ENCODE results near the gene ALOX15B.
"Not testable (repeated sequence)": the region's sequence is repeated elsewhere in the genome, so short reads cannot be mapped to it uniquely, and the experiment has no call there.

ALOX15B gene

DNA sequence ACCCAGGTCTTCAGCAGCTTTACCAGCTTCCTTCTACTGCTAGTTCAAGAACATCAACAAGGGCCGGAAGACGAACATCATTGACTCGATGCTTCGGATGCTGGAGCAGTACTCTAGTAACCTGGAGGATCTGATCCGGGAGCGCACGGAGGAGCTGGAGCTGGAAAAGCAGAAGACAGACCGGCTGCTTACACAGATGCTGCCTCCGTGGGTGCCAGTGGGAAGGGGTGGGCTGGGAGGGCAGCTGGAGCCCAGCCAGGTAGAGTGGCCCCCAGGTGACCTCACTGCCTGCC is 24.4 kb upstream of the ALOX15B start:
- DNase-seq, result no peak

DNA sequence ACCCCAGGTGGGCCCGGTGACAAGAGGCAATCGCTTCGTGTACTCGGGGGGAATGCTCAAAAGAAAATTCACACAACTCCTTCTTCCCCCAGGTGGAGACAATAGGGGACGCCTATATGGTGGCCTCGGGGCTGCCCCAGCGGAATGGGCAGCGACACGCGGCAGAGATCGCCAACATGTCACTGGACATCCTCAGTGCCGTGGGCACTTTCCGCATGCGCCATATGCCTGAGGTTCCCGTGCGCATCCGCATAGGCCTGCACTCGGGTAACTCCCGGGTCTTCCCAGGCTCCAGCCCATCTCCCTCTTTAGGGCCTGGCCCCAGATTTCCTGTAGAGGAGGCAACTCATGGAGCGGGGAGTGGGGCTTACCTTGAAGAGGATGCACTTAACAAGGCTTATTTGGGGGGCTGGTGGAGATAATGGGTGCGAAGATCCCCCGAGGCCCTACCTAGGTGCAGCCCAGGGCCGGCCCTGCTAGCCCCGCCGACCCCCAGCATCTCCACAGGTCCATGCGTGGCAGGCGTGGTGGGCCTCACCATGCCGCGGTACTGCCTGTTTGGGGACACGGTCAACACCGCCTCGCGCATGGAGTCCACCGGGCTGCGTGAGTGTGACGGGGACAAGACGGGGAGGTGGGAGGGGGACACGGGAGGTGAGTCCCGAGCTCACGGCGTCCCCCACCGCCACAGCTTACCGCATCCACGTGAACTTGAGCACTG is 23.5 kb upstream of the ALOX15B start:
- no peak for DNase-seq

DNA sequence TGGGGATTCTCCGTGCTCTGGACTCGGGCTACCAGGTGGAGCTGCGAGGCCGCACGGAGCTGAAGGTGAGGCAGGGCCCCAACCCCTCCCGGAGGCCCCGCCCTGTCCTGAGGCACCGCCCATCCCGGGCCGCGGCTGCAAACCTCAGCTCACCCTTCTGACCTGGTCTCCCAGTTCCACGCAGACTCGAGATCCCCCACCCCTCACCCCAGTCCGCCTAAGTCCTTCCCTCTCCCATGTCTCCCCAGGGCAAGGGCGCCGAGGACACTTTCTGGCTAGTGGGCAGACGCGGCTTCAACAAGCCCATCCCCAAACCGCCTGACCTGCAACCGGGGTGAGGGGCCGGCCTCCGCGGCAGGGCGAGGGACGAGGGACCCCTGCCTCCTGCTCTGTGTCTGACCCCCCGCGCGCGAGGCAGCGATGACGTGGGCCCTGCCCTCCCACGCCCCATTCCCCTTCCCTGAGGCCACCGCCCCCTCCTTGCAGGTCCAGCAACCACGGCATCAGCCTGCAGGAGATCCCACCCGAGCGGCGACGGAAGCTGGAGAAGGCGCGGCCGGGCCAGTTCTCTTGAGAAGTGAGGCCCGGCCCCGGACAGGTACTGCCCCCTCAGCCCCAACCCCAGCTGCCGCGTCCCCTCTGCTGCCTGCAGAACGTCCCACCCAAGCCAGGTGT is 22.8 kb upstream of the ALOX15B start:
- DNase-seq, result no peak

DNA sequence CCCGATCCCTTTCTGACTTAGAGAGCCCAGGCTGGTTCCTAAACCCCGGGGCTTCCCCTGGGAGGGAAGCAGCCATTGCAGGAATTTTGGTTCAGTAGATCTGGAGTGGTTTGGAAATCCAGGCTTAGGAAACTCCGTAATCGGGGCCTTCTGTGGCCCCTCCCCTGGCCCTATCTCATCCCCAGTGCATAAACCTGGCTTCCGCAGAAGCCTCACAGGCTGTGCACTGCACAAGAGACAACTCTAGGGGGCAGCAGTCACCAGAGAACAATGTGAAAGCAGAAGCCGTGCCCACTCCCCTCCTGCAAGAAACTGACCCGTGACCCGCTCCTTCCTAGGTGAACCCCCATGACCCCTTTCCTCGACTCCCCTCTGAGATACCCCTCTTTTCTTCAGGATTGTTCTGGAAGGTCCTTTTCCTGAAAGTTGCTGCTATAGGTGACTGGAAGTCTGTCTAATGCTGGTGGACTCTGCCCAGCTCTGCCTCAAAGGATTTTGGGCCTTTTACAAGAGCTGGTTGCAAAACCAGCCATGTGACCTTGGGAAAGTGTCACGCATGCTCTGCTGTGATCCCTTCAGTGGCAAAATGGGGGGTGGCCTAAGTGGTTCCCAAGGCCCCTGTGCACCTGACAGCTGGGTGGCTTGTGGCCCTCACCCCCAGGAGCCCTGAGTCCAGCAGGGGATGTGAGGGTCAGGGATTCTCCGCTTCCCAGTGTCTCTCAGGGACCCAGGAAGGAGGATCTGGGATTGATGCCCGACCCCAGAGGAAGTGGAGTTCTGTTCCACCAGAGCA is 22.0 kb upstream of the ALOX15B start:
- DNase-seq, result no peak

DNA sequence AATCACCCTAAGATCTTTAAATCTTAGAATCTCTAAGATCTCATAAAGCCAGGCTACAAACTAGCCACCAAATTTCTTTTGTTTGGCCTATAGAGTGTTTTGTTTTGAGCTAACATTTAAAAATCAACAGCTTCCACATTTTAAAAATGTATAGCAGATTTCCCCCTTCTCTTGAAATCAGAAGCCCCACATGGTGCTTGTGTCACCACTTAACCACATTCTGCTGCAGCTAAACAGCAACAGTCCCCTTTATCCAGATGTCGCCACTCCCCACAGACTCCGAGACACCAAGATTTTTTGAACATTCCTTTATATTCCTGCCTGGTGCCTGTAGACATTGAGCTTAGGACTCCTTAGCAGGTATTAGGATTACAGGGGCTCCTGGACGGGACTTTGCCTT is 20.4 kb upstream of the ALOX15B start:
- no peak for DNase-seq

DNA sequence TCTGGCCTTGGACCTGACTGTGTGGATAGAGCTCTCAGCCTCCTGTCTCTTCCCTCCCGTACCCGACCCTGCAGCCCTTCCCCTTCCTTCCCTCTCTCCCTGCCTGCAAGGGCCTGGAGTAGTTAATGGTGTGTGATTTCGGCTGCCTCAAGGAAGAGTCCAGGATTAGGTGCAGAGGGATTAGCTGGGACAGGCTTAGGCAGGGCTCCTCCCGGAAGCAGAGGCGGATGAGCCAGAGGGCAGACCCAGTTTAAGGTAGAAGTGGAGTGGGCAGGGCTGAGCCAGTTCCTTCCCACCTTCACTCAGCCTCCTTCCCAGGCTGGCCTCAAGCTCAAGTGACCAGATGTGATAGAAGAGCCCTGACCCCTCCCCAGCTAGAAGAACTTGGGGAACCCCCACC is 19.7 kb upstream of the ALOX15B start:
- no peak for DNase-seq

DNA sequence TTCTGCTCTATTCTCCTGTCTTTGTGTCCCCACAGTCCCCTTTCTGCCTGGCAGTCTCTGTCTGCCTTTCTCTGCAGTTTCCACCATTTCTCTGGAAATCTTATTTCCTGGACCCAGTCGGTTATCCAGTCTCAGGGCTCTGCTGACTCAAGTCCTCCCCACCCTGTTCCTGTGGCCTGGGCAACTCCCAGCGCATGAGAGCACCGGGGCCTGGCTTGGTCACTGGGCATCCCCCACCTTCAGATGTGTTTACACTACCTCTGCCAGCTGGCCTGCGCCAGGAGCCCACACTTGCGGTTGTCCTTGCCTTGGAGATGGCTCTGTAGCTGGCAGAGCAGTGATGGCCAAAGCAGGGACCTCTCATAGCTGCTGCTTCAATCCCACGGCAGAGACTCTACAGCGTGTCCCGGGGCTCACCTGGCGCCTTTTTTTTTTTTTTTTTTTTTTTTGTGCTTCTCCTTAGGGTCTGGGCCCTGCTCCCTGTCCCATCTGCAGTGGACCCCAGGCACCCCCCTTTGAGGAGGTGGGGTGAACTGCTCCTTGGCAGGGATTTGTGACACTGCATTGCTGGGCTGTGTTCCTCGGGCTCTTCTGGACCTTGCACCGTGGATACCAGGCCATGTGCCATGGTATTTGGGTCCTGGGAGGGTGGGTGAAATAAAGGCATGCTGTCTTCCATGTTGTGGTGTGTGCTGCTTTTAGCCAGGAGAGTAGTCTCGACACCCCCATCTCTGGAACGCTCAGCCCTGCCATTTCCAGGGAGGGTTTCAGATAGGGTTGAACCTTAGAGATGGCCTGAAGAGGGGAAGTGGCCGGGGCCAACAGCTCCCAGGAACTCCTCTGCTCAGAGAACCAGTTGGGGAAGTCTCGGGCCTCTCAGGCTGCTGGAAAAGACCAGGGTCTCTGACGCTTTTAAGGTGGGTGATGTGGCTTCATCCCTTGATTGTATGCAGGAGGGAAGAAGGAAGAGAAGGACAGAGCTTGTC is 18.9 kb upstream of the ALOX15B start:
- DNase-seq, result no peak

DNA sequence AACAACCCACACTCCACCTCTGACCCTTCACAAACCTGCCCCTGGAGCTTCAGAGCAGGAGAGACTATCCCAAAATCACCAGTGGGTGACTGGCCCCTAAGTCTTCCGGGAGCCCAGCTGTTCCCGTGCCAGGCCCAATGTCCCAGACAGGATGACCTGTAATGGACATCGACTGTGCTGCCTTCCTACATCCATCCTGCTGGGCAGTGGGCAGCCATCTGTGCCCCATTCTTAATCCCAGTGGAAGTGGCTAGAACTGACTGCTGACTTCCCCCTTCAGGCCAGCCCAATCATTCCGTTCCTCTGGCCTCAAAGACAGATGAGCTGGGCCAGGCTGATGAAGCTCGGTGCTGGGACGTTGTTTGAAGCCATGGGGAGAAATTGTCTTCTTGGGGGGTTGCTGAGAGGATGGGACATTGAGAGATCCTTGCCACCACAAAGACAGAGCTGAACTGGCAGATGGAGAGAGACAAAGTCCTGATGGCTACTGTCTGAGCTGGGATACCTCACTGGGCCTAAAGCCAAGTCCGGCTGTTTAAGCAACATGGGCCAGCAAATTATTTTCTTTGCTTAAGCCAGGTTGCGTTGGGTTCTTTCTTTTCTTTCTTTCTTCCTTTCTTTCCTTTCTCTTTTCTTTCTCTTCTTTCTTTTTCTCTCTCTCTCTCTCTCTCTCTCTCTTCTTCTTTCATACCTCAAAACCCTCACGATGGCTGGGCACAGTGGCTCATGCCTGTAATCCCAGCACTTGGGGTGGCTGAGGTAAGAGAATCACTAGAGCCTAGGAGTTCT is 17.9 kb upstream of the ALOX15B start:
- no peak for DNase-seq

DNA sequence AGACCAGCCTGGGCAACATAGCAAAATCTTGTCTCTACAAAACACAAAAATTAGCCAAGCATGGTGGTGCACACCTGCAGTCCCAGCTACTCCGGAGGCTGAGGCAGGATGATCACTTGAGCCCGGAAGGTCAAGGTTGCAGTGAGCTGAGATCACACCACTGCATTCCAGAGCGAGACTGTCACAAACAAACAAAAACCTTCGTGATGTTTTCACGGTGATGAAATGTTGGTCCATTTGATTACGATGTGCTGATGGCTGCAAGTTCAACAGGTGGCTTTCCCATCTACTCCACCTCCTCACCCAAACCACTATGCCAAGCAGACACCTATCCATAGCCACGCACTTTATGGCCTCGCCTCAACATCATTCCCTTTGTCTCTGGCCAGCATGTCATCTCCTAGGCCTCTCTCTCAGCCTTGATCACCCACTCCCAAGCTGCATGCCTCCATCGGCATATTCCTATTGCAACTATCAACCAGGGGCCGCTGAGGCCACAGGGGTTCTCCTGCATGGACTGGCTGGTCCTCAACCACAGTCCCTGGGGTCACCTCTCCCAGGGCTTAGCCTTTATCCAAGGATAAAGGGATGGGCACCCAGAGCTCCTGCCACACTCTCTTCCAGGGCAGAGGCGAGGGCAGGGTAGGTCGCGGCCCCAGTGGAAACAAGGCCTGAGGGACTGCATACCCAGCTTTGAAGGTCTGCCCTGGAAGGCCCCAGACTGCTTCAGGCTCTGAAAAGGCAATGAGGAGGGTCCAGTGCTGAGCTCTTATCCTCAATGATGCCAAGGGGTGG is 17.1 kb upstream of the ALOX15B start:
- DNase-seq, result no peak

DNA sequence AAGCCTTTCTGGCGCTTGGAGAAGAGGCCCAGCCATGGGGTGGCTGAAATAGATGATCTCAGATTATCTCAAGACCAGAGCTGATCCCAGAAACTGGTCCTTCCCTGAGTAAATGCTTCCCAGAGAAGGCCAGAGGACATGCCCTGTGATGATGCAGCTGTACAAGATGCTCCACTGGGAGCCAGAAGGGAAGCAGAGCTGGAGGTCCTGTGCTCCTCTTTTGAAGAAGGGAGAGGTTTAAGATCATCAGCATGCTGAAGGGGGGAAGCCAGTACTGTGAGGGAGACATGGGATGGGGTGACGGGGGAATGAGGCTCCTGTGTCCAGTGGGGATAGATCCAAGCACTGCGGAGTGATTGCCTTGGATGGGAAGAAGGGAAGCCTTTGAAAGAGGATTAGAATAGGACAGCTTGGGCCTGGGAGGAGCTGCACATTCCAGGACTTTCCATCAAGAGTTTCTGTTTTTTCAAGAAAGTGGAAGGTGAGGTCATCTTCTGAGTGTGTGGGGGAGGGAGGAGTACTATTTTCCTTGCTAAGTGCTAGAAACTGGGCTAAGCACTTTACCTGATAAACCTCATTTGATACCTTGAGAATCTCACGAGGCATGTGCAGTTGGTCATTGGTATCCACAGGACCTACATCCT is 16.4 kb upstream of the ALOX15B start:
- DNase-seq, result no peak

DNA sequence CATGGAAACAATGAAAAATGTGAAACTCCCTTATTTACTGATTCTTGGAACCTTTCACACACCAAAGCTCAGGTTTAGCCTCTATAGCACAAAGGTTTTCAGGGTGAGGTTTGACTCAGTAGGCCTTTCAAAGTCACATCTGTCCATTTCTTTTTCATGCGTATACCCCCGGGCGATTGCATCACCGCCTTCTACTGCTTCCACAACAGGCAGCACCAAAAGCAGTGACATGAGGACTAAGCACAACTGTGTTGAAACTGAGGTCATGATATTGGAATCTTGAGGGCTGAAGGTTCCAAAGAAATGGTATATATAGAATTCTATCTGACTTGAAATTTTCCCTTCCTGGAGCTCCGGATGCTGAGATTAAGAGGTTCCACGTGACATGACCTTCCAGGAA is 14.7 kb upstream of the ALOX15B start:
- DNase-seq, result not testable (repeated sequence)

DNA sequence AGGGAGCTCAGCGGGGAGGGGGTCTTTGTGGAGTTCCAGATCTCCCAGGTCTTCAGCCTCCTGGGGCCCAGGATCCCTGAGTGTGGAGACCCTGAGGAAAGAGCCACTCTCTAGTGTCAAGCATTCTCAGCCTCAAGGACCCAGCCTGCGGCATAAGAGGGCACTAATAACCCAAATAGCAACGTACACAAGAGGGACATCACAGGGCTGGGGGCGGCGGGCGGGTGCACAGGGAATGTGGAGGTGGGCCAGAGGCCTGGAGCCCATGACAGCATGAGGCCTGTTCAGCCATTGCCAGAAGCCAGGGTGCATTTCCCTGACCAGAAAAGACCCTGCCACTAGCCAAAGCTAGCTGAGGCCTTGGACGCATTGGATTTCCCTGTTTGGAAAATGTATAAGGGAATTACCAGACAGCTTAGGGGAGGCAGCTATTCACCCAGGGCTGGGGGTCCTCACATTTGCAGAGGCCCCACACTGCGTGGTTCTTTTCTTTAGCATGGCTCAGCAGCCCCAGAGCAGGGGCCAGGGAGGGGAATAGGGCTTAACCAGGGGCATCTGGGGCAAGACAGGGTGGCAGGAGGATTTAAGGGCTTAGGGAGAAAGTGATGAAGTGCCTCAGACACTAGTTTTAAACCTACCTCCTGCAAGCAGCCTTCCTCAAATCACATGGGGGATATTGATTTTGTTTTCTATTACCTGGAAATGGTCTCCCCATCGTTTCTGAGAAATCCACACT is 13.5 kb upstream of the ALOX15B start:
- no peak for DNase-seq

DNA sequence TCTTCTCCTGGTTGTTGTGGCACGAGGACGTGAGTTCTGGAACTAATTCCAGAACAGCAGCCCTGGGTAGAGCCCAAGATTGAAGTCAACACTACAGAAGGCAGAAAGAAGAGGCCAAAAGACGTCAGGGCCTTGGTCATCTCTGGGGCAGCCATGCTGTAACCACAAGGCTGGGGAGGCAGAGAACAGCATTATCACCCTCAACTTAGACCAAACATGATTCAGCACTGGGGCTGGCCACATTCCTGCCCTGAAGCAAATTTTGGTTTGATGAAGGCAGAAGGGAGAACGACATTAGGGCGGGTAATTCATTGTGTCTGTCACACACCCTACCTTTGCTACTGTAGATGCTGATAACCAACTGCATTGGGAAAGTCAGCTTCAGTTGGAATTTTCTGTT is 9.7 kb upstream of the ALOX15B start:
- no peak for DNase-seq

DNA sequence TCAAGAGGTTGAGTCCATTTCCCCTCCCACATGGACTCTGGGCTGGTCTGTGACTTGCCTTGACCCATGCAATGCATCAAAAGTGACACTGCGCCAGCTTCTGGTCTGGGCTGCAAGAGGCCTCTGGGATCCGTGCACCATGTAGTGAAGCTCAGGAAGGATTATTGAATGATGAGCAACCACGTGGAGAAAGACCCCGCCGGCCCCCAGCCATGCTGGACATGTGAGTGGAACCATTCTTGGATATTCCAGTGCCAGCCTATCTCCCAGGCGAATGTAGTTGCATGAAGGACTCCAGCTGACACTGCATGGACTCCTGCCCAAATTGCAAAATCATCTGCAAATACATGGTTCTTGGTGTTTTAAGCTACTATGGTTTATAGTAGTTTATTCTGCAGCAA is 7.6 kb upstream of the ALOX15B start:
- DNase-seq, result no peak

DNA sequence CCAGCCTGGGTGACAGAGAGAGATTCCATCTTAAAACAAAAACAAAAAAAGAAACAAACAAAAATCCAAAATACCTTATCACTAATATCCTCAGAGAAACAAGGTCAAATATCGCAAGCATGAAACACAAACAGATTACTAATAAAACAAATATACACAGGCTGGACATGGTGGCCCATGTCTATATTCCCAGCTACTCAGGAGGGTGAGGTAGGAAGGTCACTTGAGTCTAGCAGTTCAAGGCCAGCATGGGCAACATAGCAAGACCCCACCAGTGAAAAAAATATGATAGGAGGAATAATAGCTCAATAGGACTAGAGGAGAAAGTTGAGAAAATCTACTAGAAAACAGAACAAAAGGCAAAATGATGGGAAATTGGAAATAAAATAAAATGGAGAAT is 6.9 kb upstream of the ALOX15B start:
- no peak for DNase-seq

DNA sequence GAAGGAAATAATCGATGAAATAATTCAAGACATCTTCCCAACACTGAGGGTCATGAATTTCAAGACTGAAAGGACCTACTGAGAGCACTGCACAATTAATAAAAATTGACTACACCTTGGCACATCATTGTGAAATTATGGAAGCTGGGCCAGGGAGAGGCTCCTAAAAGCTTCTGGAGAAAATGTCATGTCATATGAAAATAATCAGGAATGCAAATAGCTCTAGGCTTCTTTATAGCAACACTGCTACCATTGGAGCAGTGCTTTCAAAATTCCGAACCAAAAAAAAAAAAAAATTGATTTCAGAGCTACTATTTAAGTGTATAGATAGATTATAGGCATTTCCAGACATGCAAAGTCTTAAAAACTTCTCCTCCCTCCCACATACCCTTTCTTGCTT is 6.4 kb upstream of the ALOX15B start:
- DNase-seq, result no peak

DNA sequence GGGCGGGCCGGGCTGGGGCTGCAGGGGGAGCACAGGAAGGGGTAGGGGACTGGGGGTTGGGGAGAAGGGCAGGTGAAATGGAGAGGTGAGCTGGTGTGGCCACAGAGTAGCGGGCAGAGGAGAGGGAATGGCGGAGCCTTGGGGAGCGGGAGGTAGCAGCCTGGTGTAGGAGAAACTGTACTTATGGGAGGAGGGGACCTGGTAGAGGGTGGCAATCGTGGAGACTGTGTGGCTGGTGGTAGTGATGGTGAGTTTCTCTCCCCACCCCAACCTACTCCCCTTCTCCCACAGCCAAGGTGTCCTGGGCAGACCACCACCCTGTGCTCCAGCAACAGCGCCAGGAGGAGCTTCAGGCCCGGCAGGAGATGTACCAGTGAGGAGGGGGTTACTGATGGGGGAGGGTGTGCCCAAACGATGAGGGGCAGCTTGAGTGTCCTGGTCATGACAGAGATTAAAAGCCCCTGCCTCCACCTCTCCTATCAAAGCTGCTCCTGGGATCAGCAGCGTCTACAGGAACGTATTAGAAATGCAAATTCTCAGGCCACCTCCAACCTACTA is 831 bp downstream of the ALOX15B start:
- DNase-seq, result no peak

DNA sequence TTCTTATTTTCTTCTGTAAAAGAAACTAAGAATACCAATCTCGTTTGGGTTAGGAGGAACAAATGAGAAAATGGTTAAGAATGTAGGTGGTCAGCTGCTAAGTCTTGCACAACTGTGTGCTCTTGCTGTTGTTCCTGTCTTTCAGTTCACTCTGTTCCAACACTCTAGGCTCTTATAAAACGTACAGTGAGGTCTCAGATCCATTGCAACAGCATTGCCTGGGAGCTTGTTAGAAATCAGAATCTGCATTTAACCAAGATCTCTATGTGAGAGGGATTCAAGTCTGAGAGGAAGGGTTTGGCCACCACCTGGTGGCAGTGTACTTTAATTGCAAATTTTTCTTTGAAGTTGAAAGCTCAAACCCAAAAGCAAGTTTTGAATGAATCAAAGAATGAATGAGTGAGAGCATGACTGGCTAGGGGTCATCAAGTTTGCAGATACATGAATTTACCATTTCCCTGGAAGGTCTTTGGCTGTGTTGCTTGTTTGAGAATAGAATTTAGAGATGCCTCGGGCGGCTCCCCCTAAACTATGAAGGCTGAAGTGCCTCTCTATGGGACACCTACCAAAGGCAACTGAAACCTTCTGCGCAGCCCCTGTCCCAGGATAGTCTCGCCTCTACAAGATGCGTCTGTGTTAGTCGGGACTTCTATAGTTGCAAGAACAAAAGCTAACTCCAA is 2.5 kb downstream of the ALOX15B start:
- peak; percentile 34 for DNase-seq

DNA sequence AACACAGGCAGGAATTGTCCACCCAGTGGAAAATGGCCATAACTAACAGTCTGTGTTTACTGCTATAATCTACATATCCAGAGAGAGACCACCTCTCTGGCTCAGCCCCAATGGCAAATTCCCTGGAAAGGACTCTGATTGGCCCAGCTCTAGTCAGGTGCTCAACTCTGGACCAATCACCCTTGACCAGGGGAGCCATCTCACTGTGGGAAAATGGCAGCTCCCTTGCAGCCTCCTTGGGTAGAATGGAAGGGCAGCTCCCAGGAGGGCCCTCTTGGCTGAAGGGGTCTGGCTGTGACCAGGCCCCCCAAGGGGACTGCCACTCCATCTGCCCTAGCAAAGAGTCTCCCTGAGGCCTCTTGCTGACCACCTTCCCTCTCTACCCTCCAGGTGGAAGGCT is 3.1 kb downstream of the ALOX15B start:
- no peak for DNase-seq
